Heart left ventricle (tissue), 13 donors: ENCODE data around the gene IL22RA1.

Experiments
- POLR2A ChIP-seq, 2 donors: fragments of 450-650 bp; IDR thresholded peaks; one replicate each; pipeline ENCODE4 v1.6.1; 2017; ENCODE audit warnings: antibody characterized with exemption in 2 of 2, mild to moderate bottlenecking in 2 of 2, moderate library complexity in 2 of 2
- TF ChIP-seq, protein P1 (sequence below), 12 donors: fragments of 200-600 bp; sonication (generic) in 4 of 12; IDR thresholded peaks; one replicate each; pipeline versions ENCODE4 v1.5.0 to v1.8.0; 2018 to 2022; ENCODE audit warnings: antibody characterized with exemption in 12 of 12, mild to moderate bottlenecking in 5 of 12
- donor health status: ischemic (EF 13 %, LVEDD 7.1; RV severe dilation, severe dysfunction).
- donor health status: DM: no; HTN: yes; CAD: no.
- donor health status: DM: no; HTN: no; CAD: no.
- donor health status: ischemic (EF 25% LVEDD 6.9; RV normal size, moderate dysfunction).
- donor health status: ischemic (EF 25% LVEDD 5.7; RV mildly dilated, moderate dysfunction).
- donor health status: ischemic (EF 35%, LVEDD 5.7; RV mildly dilated, moderate dysfunction).
- donor health status: nonischemic (EF 11% LVEDD 7.7; RV severe dilation, severe dysfunction).
- donor health status: DM: yes; HTN: yes; CAD: no.
- donor health status: PGD.
- donor health status: ischemic (EF 29% LVEDD 5.4; RV normal size, mild dysfunction).
- donor health status: nonischemic (EF 23%, LVEDD 6.1; RV moderate dilation, normal function).

DNA sequence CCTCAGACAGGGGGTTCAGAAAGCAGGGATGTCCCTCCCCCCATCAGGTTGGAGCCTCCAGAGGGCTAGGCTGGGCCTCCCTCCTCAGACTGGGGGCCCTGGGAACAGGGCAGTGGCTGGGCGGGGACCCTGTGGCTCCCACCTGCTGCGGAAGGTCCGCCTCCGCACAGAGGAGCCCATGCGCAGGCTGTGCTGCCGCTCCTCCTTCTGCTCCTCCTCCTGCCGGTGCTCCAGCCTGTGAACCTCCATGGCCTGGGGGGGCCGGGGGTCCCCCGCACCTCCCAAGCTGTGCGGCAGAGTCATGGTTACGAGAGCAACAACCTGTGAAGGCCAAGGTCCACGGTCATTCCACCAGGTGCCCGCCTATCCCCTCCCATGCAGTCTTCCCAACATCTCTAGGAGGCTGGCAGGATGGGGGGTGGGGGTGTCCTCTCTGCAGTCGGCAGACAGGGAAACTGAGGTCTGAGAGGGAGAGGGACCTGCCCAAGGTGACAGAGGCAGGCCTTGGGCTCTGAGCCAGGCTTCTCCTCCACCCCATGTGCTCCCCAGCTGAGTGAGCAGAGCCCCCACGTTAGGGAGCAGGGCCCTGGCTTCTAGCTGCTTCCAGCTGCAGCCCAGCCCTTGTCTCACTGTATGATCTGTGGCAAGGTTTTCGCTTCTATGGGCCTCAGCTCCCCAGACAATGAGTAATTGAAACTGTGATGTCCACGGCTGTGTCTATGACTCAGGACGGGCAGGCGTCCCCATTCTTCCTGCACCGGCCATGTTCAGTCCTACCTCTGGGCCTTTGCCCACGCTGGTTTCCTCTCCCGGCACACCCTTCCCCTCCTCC is 34.4 kb downstream of the IL22RA1 start:
- TF ChIP-seq, protein P1, sequence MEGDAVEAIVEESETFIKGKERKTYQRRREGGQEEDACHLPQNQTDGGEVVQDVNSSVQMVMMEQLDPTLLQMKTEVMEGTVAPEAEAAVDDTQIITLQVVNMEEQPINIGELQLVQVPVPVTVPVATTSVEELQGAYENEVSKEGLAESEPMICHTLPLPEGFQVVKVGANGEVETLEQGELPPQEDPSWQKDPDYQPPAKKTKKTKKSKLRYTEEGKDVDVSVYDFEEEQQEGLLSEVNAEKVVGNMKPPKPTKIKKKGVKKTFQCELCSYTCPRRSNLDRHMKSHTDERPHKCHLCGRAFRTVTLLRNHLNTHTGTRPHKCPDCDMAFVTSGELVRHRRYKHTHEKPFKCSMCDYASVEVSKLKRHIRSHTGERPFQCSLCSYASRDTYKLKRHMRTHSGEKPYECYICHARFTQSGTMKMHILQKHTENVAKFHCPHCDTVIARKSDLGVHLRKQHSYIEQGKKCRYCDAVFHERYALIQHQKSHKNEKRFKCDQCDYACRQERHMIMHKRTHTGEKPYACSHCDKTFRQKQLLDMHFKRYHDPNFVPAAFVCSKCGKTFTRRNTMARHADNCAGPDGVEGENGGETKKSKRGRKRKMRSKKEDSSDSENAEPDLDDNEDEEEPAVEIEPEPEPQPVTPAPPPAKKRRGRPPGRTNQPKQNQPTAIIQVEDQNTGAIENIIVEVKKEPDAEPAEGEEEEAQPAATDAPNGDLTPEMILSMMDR (IDR thresholded peaks at IDR 0.05) = no peak
- TF ChIP-seq POLR2A (IDR thresholded peaks at IDR 0.05) = no peak
